PC-9 (cell line): ENCODE measurements around the gene UHMK1.

Experiments
- EZH2 ChIP-seq: fragments of 200-600 bp; sonication (generic); IDR thresholded peaks from 2 replicates; pipeline ENCODE4 v1.8.0; 2017; ENCODE audit warnings: antibody characterized with exemption, low read depth
- TF ChIP-seq, protein P1 (sequence below): fragments of 200-600 bp; sonication (generic); conservative IDR thresholded peaks from 2 replicates; pipeline ENCODE4 v1.6.1; 2017; ENCODE audit warnings: mixed run types, antibody characterized with exemption, mild to moderate bottlenecking, moderate library complexity

DNA sequence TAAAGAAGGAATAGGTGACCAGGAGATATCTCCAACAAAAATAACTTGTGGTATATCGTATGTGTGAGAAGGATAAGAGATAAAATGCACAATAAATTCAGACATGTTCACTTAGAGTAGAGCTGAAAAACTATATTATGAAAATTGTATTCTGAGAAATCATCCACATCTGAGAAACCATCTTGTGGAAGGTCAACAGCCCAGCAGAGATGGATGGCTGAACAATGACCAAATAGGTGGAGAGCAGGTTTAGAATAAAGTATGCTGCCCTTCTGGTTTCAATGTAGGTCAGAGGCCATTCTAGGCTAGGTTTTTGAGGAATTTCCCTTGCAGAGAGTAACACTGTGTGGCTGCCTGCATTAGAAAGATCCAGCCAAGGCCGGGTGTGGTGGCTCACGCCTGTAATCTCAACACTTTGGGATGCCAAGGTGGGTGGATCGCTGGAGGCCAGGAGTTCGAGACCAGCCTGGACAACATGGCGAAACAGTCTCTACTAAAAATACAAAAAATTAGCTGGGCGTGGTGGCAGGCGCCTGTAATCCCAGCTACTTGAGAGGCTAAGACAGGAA, 55.1 kb downstream of the UHMK1 start:
- no peak for TF ChIP-seq EZH2
- TF ChIP-seq, protein P1, sequence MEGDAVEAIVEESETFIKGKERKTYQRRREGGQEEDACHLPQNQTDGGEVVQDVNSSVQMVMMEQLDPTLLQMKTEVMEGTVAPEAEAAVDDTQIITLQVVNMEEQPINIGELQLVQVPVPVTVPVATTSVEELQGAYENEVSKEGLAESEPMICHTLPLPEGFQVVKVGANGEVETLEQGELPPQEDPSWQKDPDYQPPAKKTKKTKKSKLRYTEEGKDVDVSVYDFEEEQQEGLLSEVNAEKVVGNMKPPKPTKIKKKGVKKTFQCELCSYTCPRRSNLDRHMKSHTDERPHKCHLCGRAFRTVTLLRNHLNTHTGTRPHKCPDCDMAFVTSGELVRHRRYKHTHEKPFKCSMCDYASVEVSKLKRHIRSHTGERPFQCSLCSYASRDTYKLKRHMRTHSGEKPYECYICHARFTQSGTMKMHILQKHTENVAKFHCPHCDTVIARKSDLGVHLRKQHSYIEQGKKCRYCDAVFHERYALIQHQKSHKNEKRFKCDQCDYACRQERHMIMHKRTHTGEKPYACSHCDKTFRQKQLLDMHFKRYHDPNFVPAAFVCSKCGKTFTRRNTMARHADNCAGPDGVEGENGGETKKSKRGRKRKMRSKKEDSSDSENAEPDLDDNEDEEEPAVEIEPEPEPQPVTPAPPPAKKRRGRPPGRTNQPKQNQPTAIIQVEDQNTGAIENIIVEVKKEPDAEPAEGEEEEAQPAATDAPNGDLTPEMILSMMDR, result no peak
